ENCODE results near the gene NRXN3. TPM values are rescaled to one million over a fixed set of nuclear protein-coding genes. Genes with fewer than 3 reads are reported as not detected.
A peak's percentile ranks its signal among the peaks of the same experiment; 100 is the strongest.

Gene NRXN3
- total RNA-seq, 1 donor from 2014 or later = 5.9 TPM

- H3K9me3 Mint-ChIP-seq = peaks cover 28% of the 10 kb centered on the region
- no peaks in the 10 kb centered on the region for H3K27me3 Mint-ChIP-seq (ENCODE audit: insufficient read depth, low read depth)
- TF ChIP-seq EZH2 (IDR thresholded peaks at IDR 0.05) = no peak
- TF ChIP-seq, protein P1, sequence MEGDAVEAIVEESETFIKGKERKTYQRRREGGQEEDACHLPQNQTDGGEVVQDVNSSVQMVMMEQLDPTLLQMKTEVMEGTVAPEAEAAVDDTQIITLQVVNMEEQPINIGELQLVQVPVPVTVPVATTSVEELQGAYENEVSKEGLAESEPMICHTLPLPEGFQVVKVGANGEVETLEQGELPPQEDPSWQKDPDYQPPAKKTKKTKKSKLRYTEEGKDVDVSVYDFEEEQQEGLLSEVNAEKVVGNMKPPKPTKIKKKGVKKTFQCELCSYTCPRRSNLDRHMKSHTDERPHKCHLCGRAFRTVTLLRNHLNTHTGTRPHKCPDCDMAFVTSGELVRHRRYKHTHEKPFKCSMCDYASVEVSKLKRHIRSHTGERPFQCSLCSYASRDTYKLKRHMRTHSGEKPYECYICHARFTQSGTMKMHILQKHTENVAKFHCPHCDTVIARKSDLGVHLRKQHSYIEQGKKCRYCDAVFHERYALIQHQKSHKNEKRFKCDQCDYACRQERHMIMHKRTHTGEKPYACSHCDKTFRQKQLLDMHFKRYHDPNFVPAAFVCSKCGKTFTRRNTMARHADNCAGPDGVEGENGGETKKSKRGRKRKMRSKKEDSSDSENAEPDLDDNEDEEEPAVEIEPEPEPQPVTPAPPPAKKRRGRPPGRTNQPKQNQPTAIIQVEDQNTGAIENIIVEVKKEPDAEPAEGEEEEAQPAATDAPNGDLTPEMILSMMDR (IDR thresholded peaks at IDR 0.05) = no peak
- no peak for TF ChIP-seq EZH2phosphoT487 (IDR thresholded peaks at IDR 0.05)
- H3F3A ChIP-seq (ENCODE audit: low read depth) = no peaks in the 10 kb centered on the region
- H3K79me2 ChIP-seq (ENCODE audit: low read depth) = no peaks in the 10 kb centered on the region
- H3K27ac Mint-ChIP-seq = no peak overlapping the region
- DNase-seq (ENCODE audit: low spot score) = no peak
- H3K4me3 ChIP-seq = no peak overlapping the region
- no peak overlapping the region for H3K4me2 ChIP-seq
- H3K27me3 ChIP-seq = no peaks in the 10 kb centered on the region
- H3K4me1 ChIP-seq = peaks cover 12% of the 10 kb centered on the region
- H3K9ac ChIP-seq = no peak overlapping the region
- H3K36me3 ChIP-seq = no peaks in the 10 kb centered on the region
- no peak overlapping the region for H3K4me3 Mint-ChIP-seq
- H4K20me1 ChIP-seq (ENCODE audit: low read depth) = no peaks in the 10 kb centered on the region
- no peak overlapping the region for H2AFZ ChIP-seq (replicated peaks)
- H3K27ac ChIP-seq = no peak overlapping the region
- peaks cover 18% of the 10 kb centered on the region for H3K4me1 Mint-ChIP-seq
- peaks cover 5% of the 10 kb centered on the region for H3K36me3 Mint-ChIP-seq
- H3K9me3 ChIP-seq (ENCODE audit: low read depth) = peaks cover 16% of the 10 kb centered on the region
Measured at GRCh38 chr14:79735121-79735520, 1564.9 kb downstream of the NRXN3 start.

GRCh38 chr14:79740066-79740601 lies 1570.0 kb downstream of the NRXN3 start:
- Histone ChIP-seq H3F3A (ENCODE audit: low read depth) (no peaks in the 10 kb centered on the region), H3K9ac (no peak overlapping the region), H3K4me1 (peaks cover 15% of the 10 kb centered on the region), H2AFZ (replicated peaks) (peak overlapping the region; percentile 14), H3K27me3 (no peaks in the 10 kb centered on the region), H3K79me2 (ENCODE audit: low read depth) (no peaks in the 10 kb centered on the region), H3K9me3 (ENCODE audit: low read depth) (peaks cover 16% of the 10 kb centered on the region), H3K27ac (peak overlapping the region; percentile 61), H4K20me1 (ENCODE audit: low read depth) (no peaks in the 10 kb centered on the region), H3K4me3 (no peak overlapping the region), H3K4me2 (peak overlapping the region; percentile 45), H3K36me3 (no peaks in the 10 kb centered on the region)
- Mint-ChIP-seq H3K4me3 (no peak overlapping the region), H3K9me3 (peaks cover 26% of the 10 kb centered on the region), H3K27ac (no peak overlapping the region), H3K36me3 (peaks cover 5% of the 10 kb centered on the region), H3K27me3 (ENCODE audit: insufficient read depth, low read depth) (no peaks in the 10 kb centered on the region), H3K4me1 (peaks cover 9% of the 10 kb centered on the region)
- DNase-seq (ENCODE audit: low spot score) = peak; percentile 53
- TF ChIP-seq, protein P1 (IDR thresholded peaks at IDR 0.05) = no peak
- TF ChIP-seq EZH2phosphoT487 (IDR thresholded peaks at IDR 0.05) (no peak), EZH2 (IDR thresholded peaks at IDR 0.05) (no peak)

- no peak for DNase-seq (ENCODE audit: low spot score)
- H3K4me3 ChIP-seq = no peak overlapping the region
- TF ChIP-seq EZH2 (IDR thresholded peaks at IDR 0.05) (no peak), EZH2phosphoT487 (IDR thresholded peaks at IDR 0.05) (no peak)
- no peaks in the 10 kb centered on the region for H3K27me3 ChIP-seq
- H3K27ac Mint-ChIP-seq = no peak overlapping the region
- peaks cover 15% of the 10 kb centered on the region for H3K4me1 ChIP-seq
- H4K20me1 ChIP-seq (ENCODE audit: low read depth) = no peaks in the 10 kb centered on the region
- no peaks in the 10 kb centered on the region for H3K36me3 Mint-ChIP-seq
- no peaks in the 10 kb centered on the region for H3K36me3 ChIP-seq
- no peaks in the 10 kb centered on the region for H3F3A ChIP-seq (ENCODE audit: low read depth)
- no peaks in the 10 kb centered on the region for H3K79me2 ChIP-seq (ENCODE audit: low read depth)
- no peak overlapping the region for H3K4me2 ChIP-seq
- H3K27ac ChIP-seq = no peak overlapping the region
- H3K9me3 ChIP-seq (ENCODE audit: low read depth) = peaks cover 6% of the 10 kb centered on the region
- peaks cover 9% of the 10 kb centered on the region for H3K4me1 Mint-ChIP-seq
- H3K9me3 Mint-ChIP-seq = peaks cover 11% of the 10 kb centered on the region
- no peaks in the 10 kb centered on the region for H3K27me3 Mint-ChIP-seq (ENCODE audit: insufficient read depth, low read depth)
- no peak overlapping the region for H2AFZ ChIP-seq (replicated peaks)
- H3K4me3 Mint-ChIP-seq = no peak overlapping the region
- no peak overlapping the region for H3K9ac ChIP-seq
Measured at GRCh38 chr14:79742142-79742541, 1572.0 kb downstream of the NRXN3 start.

DNA sequence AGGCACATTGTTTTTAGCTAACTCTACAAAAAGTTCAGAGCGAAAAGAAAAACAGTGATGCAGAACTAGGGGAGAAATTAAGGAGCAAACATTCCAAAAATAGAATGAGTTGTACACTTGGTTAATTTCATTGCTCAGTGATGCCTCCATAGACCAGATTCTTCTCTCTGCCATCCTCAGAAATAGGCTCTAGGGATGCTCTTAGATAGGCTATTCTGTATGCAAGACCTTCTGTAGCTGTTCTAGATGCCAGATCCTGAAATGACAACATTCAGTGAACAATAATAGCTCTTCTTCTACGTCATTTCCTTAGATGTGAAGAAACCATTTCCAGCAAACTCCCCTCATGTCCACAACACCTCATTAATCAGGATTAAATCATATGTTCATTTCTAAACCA lies 1574.9 kb downstream of the NRXN3 start:
- H2AFZ ChIP-seq (replicated peaks) = no peak overlapping the region
- H4K20me1 ChIP-seq (ENCODE audit: low read depth) = no peaks in the 10 kb centered on the region
- H3K36me3 ChIP-seq = no peaks in the 10 kb centered on the region
- peaks cover 17% of the 10 kb centered on the region for H3K4me1 ChIP-seq
- H3F3A ChIP-seq (ENCODE audit: low read depth) = no peaks in the 10 kb centered on the region
- DNase-seq (ENCODE audit: low spot score) = no peak
- no peaks in the 10 kb centered on the region for H3K27me3 ChIP-seq
- H3K4me2 ChIP-seq = no peak overlapping the region
- H3K27ac Mint-ChIP-seq = no peak overlapping the region
- H3K27me3 Mint-ChIP-seq (ENCODE audit: insufficient read depth, low read depth) = peaks cover 3% of the 10 kb centered on the region
- no peak overlapping the region for H3K9ac ChIP-seq
- H3K4me3 Mint-ChIP-seq = no peak overlapping the region
- H3K4me1 Mint-ChIP-seq = peaks cover 7% of the 10 kb centered on the region
- no peaks in the 10 kb centered on the region for H3K79me2 ChIP-seq (ENCODE audit: low read depth)
- no peak overlapping the region for H3K27ac ChIP-seq
- H3K9me3 ChIP-seq (ENCODE audit: low read depth) = no peaks in the 10 kb centered on the region
- no peaks in the 10 kb centered on the region for H3K36me3 Mint-ChIP-seq
- no peak for TF ChIP-seq EZH2phosphoT487 (IDR thresholded peaks at IDR 0.05)
- TF ChIP-seq, protein P1 (IDR thresholded peaks at IDR 0.05) = no peak
- no peak for TF ChIP-seq EZH2 (IDR thresholded peaks at IDR 0.05)
- no peak overlapping the region for H3K4me3 ChIP-seq
- H3K9me3 Mint-ChIP-seq = no peaks in the 10 kb centered on the region
